Right lobe of liver (tissue), 6 donors: ENCODE measurements around the gene HSD11B1L. TPM values are rescaled to one million over a fixed set of nuclear protein-coding genes. Genes with fewer than 3 reads are reported as not detected.

Experiments used
- ATAC-seq, 4 donors: fragments of 200-7000 bp; cut with Tn5 transposase; one replicate each; pipeline ENCODE4 v1.9.1; 2020; ENCODE audit warnings: mild to moderate bottlenecking in 4 of 4, moderate library complexity in 4 of 4
- DNase-seq, 3 donors: peaks; one replicate each; pipeline ENCODE4 v3.0.0-alpha.2; 2020
- H3K27ac ChIP-seq, 3 donors: fragments of 200-600 bp; one replicate each; pipeline ENCODE4 v1.8.0; 2022
- H3K27me3 ChIP-seq, 2 donors: fragments of 200-600 bp; one replicate each; pipeline ENCODE4 v1.8.0; 2022
- H3K36me3 ChIP-seq, 4 donors: fragments of 200-600 bp; sonication (generic) in 1 of 4; one replicate each; pipeline versions ENCODE4 v1.5.1 to v1.8.0; 2017 to 2022; ENCODE audit warnings: control low read depth in 1 of 4
- H3K4me1 ChIP-seq, 4 donors: fragments of 200-600 bp; sonication (generic) in 1 of 4; one replicate each; pipeline versions ENCODE4 v1.5.1 to v1.8.0; 2017 to 2022; ENCODE audit warnings: control low read depth in 1 of 4
- H3K4me3 ChIP-seq, 3 donors: fragments of 200-600 bp; one replicate each; pipeline ENCODE4 v1.8.0; 2022
- H3K9me3 ChIP-seq, 4 donors: fragments of 200-600 bp; sonication (generic) in 1 of 4; one replicate each; pipeline versions ENCODE4 v1.5.1 to v1.8.0; 2017 to 2022; ENCODE audit warnings: control low read depth in 1 of 4
- CTCF ChIP-seq, 4 donors: fragments of 200-600 bp in 3 of 4; fragments of 450-650 bp in 1 of 4; IDR thresholded peaks; one replicate each; pipeline versions ENCODE4 v1.5.1 to v1.8.0; 2016 to 2022; ENCODE audit warnings: antibody characterized with exemption in 4 of 4, mild to moderate bottlenecking in 2 of 4
- POLR2A ChIP-seq: fragments of 450-650 bp; IDR thresholded peaks from one replicate; pipeline ENCODE4 v1.6.1; 2017; ENCODE audit warnings: antibody characterized with exemption, mild to moderate bottlenecking
- WGBS: methylation state at CpG from one replicate; pipeline ENCODE4 v1.1.6; 2018; ENCODE audit warnings: low coverage, low lambda C conversion rate; ENCODE audit not compliant: insufficient coverage; ENCODE audit errors: missing lambda C conversion rate; 5-methylcytosine and 5-hydroxymethylcytosine counted together
- intact Hi-C, 2 donors: fragments of 100-400 bp; cut with DNase I; formaldehyde crosslinking; loops; one replicate each; pipeline versions ENCODE4 v1.11.2 to v1.14.1; 2022
- total RNA-seq, 6 experiments: library from RNA; depleted of rRNA in 2 of 6; stranded (reverse); fragments of >200 nt in 2 of 6; fragmentation: NEBNext Ultra II Directional in 3 of 6; extraction: Animal tissue kit (Norgen Biotek cat#: 25700) in 3 of 6; gene quantifications; one replicate each; pipeline versions ENCODE4 v1.1.0 to v1.2.4, GENCODE V29; 2016 to 2023
- donor health status: DM: no; HTN: yes; CAD: no.
- donor health status: DM: no; HTN: no; CAD: no.
- donor health status: DM: no; HTN: no; CAD: no.
- donor health status: DM: no; HTN: yes; CAD: no.
- donor health status: DM: no; HTN: yes; CAD: no.

HSD11B1L gene
- total RNA-seq, 6 experiments from 2014 or later, result 1.6 to 10.3 (median 4.0) TPM

DNA sequence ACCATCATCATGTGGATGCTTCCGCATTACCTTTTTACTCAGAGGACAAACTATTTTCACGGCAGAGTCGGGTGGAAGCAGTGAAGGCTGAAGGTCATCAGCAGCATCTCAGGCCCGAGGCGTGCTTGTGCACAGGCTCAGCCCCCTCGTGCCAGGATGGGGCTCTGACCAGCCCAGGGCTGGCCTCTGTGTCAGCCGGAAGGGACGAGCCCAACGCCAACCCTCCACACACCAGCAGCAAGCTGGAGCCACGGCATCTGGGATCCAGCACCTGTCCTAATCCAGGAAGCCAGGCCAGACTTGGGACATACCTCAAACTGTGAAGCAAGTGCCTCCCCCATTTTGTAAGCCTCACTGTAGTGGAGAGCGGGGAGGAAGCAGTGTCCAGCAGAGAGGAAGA is 11.6 kb upstream of the HSD11B1L start:
- peak in 1 of 3 donors; percentile 31 for DNase-seq
- peaks cover 0 to 24% (median 4%) of the 10 kb centered on the region in 4 donors for H3K4me1 ChIP-seq
- no peak overlapping the region for H3K27ac ChIP-seq
- no peak for TF ChIP-seq POLR2A
- no peak for TF ChIP-seq CTCF (IDR thresholded peaks at IDR 0.05)
- H3K4me3 ChIP-seq, result no peak overlapping the region
- peaks cover 13 to 55% (median 29%) of the 10 kb centered on the region in 4 donors for H3K36me3 ChIP-seq
- WGBS, result 100% methylated on average over 1 of the region's 11 CpGs
- no peaks in the 10 kb centered on the region for H3K27me3 ChIP-seq
- no peak for ATAC-seq
- no peaks in the 10 kb centered on the region for H3K9me3 ChIP-seq
- intact Hi-C loops, result no loop called here

GRCh38 chr19:5671600-5671999 is 9.2 kb upstream of the HSD11B1L start:
- no peak for ATAC-seq
- no peak for TF ChIP-seq CTCF (IDR thresholded peaks at IDR 0.05)
- TF ChIP-seq POLR2A, result no peak
- H3K9me3 ChIP-seq, result no peaks in the 10 kb centered on the region
- no peaks in the 10 kb centered on the region for H3K27me3 ChIP-seq
- peaks cover 0 to 1% (median 0%) of the 10 kb centered on the region in 4 donors for H3K4me1 ChIP-seq
- H3K4me3 ChIP-seq, result no peak overlapping the region
- no peak for DNase-seq
- WGBS, result 71% methylated on average over 4 of the region's 7 CpGs
- intact Hi-C loops, result loop anchor here (5.0 to 10.0 kb wide), 2 partner anchors 44 to 57 kb away; no protein-coding TSS in a partner anchor
- peaks cover 7 to 35% (median 20%) of the 10 kb centered on the region in 4 donors for H3K36me3 ChIP-seq
- H3K27ac ChIP-seq, result no peak overlapping the region

- Histone ChIP-seq H3K36me3 (peaks cover 0 to 22% (median 8%) of the 10 kb centered on the region in 4 donors), H3K27me3 (no peaks in the 10 kb centered on the region), H3K4me3 (no peak overlapping the region), H3K4me1 (no peaks in the 10 kb centered on the region), H3K27ac (no peak overlapping the region), H3K9me3 (no peaks in the 10 kb centered on the region)
- DNase-seq (no peak), ATAC-seq (no peak)
- intact Hi-C loops, result loop anchor here (5.0 to 10.0 kb wide), 2 partner anchors 46 to 58 kb away; no protein-coding TSS in a partner anchor
- 100% methylated on average over 1 of the region's 13 CpGs for WGBS
- TF ChIP-seq CTCF (IDR thresholded peaks at IDR 0.05) (no peak), POLR2A (no peak)
These were observed 7.9 kb upstream of the HSD11B1L start for GRCh38 chr19:5672708-5673459.

DNA sequence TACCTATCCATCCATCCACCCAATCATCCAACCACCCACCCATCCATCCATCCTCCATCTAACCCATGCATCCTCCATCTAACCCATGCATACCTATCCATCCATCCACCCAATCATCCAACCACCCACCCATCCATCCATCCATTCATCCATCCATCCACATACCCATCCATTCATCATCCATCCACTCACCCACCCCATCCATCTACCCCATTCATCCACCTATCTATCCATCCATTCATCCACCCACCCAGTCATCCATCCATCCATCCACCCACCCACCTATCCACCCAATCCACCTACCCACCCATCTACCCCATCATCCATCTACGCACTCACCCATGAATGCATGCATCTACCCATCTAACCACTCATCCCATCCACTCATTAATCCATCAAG is 7.1 kb upstream of the HSD11B1L start:
- Histone ChIP-seq H3K9me3 (no peaks in the 10 kb centered on the region), H3K27ac (no peak overlapping the region), H3K36me3 (peaks cover 0 to 15% (median 3%) of the 10 kb centered on the region in 4 donors), H3K4me3 (no peak overlapping the region), H3K4me1 (no peaks in the 10 kb centered on the region), H3K27me3 (no peaks in the 10 kb centered on the region)
- 100% methylated on average over 1 of the region's 1 CpG for WGBS
- intact Hi-C loops, result loop anchor here (5.0 to 10.0 kb wide), 2 partner anchors 46 to 59 kb away; no protein-coding TSS in a partner anchor
- DNase-seq (no peak), ATAC-seq (no peak)
- TF ChIP-seq POLR2A (no peak), CTCF (IDR thresholded peaks at IDR 0.05) (no peak)
